Stomach smooth muscle (tissue), 2 donors: Measurements from ENCODE around the gene TP53BP2.

Experiments
- H3K27ac ChIP-seq: one replicate; pipeline ENCODE4 v1.7.0; 2013; ENCODE audit warnings: mild to moderate bottlenecking, low read length, inconsistent platforms
- H3K27me3 ChIP-seq, 2 donors: one replicate each; pipeline ENCODE4 v1.7.0; 2013; ENCODE audit warnings: low read length in 2 of 2; ENCODE audit not compliant: insufficient read depth in 2 of 2, control insufficient read depth in 1 of 2
- H3K36me3 ChIP-seq, 2 donors: one replicate each; pipeline ENCODE4 v1.7.0; 2013; ENCODE audit warnings: low read length in 2 of 2; ENCODE audit not compliant: control insufficient read depth in 2 of 2, insufficient read depth in 2 of 2
- H3K4me1 ChIP-seq: one replicate; pipeline ENCODE4 v1.7.0; 2013; ENCODE audit warnings: low read length; ENCODE audit not compliant: control insufficient read depth, insufficient read depth
- H3K4me3 ChIP-seq, 2 donors: one replicate each; pipeline ENCODE4 v1.7.0; 2013; ENCODE audit warnings: low read length in 2 of 2
- H3K9ac ChIP-seq, 2 donors: one replicate each; pipeline ENCODE4 v1.7.0; 2013; ENCODE audit warnings: low read length in 2 of 2, mild to moderate bottlenecking in 1 of 2
- H3K9me3 ChIP-seq, 2 donors: one replicate each; pipeline ENCODE4 v1.7.0; 2013; ENCODE audit warnings: low read length in 2 of 2; ENCODE audit not compliant: control insufficient read depth in 2 of 2
- donor health status: healthy.
- donor health status: Pancreatic carcinoma.

The TP53BP2 gene

DNA sequence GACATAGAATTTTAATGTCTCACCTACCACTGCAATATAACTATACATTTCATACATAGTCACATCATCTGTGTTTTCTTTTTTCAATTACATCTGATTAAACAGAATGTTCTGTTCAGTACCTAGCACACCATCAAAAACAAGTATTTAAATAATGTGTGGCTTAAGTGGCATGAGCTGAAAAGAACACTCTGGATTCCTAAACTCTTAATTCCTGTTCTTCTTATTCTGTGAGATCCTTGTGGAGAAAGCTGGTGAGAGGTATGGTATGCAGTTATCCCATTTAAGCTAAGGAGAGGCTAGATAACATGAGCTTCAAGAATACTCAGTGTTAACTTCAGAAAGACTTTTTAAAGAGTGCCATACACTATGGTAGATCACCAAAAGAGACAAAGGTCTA lies 5.5 kb downstream of the TP53BP2 start:
- H3K27ac ChIP-seq, result no peak overlapping the region
- no peaks in the 10 kb centered on the region for H3K27me3 ChIP-seq
- H3K4me1 ChIP-seq, result peaks cover 7% of the 10 kb centered on the region
- H3K9ac ChIP-seq, result no peak overlapping the region
- no peak overlapping the region for H3K4me3 ChIP-seq
- H3K9me3 ChIP-seq, result no peaks in the 10 kb centered on the region
- H3K36me3 ChIP-seq, result no peaks in the 10 kb centered on the region

DNA sequence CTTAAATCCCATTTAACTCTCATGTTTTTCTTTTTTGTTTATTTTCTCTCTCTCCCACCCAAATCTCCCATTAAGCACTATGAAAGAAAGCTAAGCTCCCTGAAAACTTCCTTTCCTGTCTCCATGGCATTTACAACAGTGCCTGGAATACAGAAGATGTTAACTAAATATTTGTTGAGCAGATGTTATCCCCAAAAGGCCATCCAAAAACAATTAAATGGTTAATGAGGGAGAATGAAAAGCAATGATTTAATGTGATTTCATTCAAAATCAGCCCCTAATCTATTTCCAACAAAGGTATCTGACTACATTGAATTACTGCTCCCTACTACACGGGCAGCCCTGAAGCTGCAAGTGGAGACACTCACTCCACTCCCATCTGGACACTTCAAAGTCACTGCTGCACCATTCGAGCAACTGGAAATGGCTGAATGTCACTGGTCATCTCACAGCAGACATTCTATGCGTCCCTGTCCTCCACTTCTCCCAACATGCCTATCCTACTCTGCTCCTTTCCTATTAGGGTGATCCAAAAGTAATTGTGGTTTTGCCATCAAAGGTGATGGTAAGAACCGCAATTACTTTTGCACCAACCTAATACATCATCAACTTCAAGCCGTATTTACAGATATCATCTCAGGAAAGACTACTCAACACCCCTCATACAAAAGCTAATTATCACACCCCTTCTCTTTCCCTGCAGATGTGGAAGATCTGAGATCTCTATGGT lies 7.5 kb downstream of the TP53BP2 start:
- H3K9ac ChIP-seq, result no peak overlapping the region
- no peaks in the 10 kb centered on the region for H3K9me3 ChIP-seq
- no peak overlapping the region for H3K27ac ChIP-seq
- peaks cover 9% of the 10 kb centered on the region for H3K4me1 ChIP-seq
- H3K27me3 ChIP-seq, result no peaks in the 10 kb centered on the region
- no peaks in the 10 kb centered on the region for H3K36me3 ChIP-seq
- no peak overlapping the region for H3K4me3 ChIP-seq

DNA sequence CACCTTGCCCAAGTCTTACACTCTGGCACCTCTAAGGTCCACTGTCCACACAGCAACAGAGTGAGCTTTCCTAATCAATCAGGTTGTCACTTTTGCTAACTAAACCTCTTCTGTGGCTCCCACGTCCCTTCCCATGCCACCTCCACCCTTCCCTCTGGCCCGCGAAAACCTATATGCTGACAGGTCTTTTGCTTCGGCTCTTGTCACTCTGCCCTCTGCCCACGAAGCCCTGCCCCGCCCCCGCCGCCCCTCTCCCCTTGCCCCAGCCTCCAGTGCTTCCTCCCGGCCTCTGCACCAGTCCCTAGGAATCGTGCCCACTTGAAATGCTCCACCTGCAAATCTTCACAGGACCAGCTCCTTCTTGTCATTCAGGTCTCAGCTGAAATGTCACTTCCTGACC lies 8.1 kb downstream of the TP53BP2 start:
- no peaks in the 10 kb centered on the region for H3K36me3 ChIP-seq
- peaks cover 10% of the 10 kb centered on the region for H3K4me1 ChIP-seq

DNA sequence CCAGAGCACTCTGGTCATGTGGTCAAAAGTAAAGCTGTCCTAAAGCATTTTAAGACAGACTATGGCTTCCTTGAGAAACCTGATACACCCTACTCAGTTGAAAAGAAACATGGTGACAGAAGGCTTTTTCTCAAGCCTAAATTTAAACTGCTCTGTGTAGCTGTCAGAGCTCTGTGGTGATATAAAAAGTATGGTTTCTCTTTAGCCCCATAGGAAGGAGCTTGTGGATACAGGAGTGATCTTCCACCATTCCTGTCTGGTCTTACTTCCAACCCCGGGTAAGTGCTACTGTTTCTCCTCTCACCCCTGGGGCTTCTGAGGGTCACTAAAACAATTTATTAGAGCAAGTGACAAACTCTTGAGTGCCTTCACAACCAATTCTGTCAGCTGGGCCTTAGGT lies 8.5 kb downstream of the TP53BP2 start:
- H3K9ac ChIP-seq, result no peak overlapping the region
- H3K27ac ChIP-seq, result no peak overlapping the region
- peaks cover 13% of the 10 kb centered on the region for H3K4me1 ChIP-seq
- H3K27me3 ChIP-seq, result no peaks in the 10 kb centered on the region
- H3K36me3 ChIP-seq, result no peaks in the 10 kb centered on the region
- no peaks in the 10 kb centered on the region for H3K9me3 ChIP-seq
- H3K4me3 ChIP-seq, result no peak overlapping the region

More for the DNA sequence above, 8.1 kb downstream of the TP53BP2 start:
- Histone ChIP-seq H3K27ac (no peak overlapping the region), H3K9ac (no peak overlapping the region), H3K9me3 (no peaks in the 10 kb centered on the region), H3K27me3 (no peaks in the 10 kb centered on the region), H3K4me3 (no peak overlapping the region)

DNA sequence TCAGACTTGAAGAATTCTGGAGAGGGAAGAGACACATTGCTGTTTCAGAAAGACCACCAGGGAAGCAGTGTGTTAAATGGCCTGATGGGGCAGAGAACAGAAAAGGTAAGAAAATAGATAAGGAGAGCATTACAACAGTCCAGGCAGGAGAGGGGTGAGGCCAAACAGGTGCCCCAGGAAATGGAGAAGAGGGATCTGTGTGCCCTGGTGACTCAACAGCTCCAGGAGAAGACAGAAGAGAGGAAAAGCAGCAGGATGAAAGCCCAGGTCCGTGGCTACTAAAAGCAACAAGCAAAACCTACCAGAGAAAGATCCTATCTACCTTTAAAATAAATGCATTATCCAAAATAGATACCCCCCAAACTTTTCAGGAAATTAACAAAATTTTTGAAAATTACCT lies 9.2 kb downstream of the TP53BP2 start:
- H3K27me3 ChIP-seq, result no peaks in the 10 kb centered on the region
- no peak overlapping the region for H3K4me3 ChIP-seq
- no peak overlapping the region for H3K27ac ChIP-seq
- H3K9ac ChIP-seq, result no peak overlapping the region
- H3K4me1 ChIP-seq, result peaks cover 13% of the 10 kb centered on the region
- no peaks in the 10 kb centered on the region for H3K36me3 ChIP-seq
- no peaks in the 10 kb centered on the region for H3K9me3 ChIP-seq

DNA sequence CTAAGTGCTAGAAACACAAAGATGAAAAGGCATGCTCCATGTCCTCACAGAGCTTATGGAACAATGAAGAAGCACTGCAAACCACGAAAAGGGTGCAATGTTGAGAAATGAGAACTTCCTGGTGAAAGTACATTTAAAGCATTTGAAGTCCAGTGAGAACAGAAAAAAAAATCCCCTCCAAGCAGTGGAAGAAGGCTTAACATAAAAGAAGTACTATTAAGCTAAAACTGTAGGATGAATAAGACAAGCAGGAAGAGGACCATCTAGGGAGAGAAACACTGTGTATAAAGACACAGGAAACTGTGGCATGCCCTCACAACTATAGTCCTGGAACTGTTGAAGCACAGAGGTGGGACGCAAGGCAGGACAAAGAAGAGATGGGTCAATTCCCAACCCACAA lies 10.0 kb downstream of the TP53BP2 start:
- Histone ChIP-seq H3K4me3 (no peak overlapping the region), H3K36me3 (no peaks in the 10 kb centered on the region), H3K9ac (no peak overlapping the region), H3K4me1 (peaks cover 13% of the 10 kb centered on the region), H3K27me3 (no peaks in the 10 kb centered on the region), H3K9me3 (no peaks in the 10 kb centered on the region), H3K27ac (peak overlapping the region; percentile 2)

DNA sequence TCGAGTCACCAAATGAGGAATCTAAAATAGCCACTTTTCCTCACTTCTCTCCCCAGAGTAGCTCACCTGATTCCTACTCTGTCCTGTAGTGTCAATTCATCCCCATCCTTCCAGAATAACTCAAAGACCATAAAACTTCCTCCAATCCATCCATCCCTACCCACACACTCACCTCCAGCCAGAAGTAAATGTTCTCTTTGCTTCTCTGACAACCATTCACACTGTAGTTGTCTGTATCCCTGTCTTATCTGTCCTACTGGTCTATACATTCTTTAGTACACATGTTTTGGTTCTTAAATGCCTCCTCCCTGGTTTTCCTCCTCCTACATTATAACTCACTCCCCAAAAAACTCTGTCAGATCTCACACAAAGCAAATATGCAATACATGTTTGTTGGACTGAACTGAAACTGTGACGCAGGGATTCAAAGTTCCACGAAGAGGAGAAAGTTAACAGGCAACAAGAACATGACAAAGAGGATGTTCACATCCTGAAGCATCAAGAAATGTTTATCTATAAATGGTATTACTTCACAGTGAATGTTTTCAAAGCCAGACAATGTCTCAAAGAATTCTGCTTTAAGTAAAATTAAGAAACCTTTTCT lies 11.0 kb downstream of the TP53BP2 start:
- no peaks in the 10 kb centered on the region for H3K27me3 ChIP-seq
- H3K27ac ChIP-seq, result peak overlapping the region; percentile 2
- no peaks in the 10 kb centered on the region for H3K9me3 ChIP-seq
- H3K9ac ChIP-seq, result no peak overlapping the region
- H3K4me3 ChIP-seq, result no peak overlapping the region
- peaks cover 13% of the 10 kb centered on the region for H3K4me1 ChIP-seq
- H3K36me3 ChIP-seq, result no peaks in the 10 kb centered on the region

DNA sequence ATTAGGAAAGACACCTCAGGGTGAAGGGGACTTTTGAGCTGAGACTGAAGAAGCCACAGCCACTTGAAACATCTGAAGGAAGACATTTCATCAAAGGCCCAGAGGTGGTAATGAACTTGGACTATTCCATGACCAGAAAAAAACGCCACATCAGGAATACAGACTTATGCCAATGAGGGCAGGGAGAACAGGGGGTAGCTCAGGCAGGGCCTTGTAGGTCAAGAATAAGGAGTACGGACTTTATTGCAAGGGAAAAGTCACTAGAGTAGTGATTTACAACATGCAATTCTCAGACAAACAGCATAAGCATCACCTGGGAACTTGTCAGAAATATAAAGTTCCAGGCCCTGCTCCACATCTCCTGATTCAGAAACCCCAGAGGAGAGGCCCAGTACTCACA lies 11.8 kb downstream of the TP53BP2 start:
- H3K9me3 ChIP-seq, result no peaks in the 10 kb centered on the region
- H3K4me3 ChIP-seq, result no peak overlapping the region
- H3K27ac ChIP-seq, result peak overlapping the region; percentile 4
- H3K4me1 ChIP-seq, result peaks cover 13% of the 10 kb centered on the region
- H3K36me3 ChIP-seq, result no peaks in the 10 kb centered on the region
- H3K9ac ChIP-seq, result no peak overlapping the region
- no peaks in the 10 kb centered on the region for H3K27me3 ChIP-seq

DNA sequence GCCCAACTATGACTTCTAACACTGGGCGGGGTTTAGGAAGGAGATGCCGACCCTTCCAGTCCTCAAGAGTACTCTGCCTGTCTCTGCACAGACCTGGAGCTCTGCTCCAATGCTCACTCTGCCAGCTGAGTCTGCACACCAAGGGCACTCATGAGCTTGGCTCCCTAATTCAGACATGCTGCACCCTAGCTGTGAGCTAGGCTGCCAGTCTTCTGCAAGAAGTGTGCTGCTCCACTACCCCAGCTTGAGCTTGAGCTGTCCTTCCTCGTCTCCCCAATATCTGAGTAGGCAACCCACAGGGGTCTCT lies 13.2 kb downstream of the TP53BP2 start:
- peak overlapping the region in 1 of 2 donors; percentile 9 for H3K4me3 ChIP-seq
- no peaks in the 10 kb centered on the region for H3K27me3 ChIP-seq
- no peak overlapping the region for H3K9ac ChIP-seq
- no peaks in the 10 kb centered on the region for H3K9me3 ChIP-seq
- no peaks in the 10 kb centered on the region for H3K36me3 ChIP-seq
- peaks cover 9% of the 10 kb centered on the region for H3K4me1 ChIP-seq
- H3K27ac ChIP-seq, result peak overlapping the region; percentile 26

DNA sequence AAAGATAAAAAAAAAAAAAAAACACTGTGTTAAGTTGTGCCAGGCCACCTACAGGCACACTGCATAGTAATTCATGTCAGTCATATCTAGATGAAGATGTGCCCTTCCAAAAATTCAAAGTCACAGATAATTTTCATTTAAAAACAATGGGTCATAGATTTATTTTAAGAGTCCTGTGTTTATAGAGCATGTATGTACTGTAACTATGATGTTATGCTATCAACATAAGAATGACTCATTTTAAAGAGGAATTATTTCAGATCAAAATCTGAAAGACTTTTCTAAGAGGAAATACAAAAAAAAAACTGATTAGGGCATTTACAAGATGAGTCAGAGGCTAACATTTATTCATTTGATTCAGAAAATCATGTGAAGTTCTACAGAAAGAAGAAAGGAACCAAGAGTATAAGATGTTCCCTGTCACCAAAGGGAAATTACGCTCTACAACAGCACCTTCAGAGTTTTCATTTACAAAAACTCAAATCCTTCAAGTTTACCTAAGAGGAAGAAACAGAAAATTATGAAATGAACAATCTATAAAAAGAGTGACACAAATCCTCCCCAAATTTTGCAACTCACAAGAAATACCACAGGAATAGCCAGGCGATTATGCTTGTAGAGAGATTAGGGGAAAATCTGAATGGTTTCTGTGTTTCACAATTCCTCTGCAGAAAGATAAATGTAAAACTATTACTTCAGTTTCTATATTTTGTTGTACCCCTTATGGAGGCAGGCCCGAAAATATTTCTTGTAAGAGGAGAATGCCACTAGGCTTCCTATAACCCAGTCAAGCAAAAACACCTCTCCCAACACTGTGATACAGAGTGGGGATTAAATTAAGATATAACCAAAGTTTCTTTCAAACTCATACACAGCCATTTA lies 13.8 kb downstream of the TP53BP2 start:
- H3K9me3 ChIP-seq, result no peaks in the 10 kb centered on the region
- peaks cover 9% of the 10 kb centered on the region for H3K4me1 ChIP-seq
- peak overlapping the region; percentile 26 for H3K27ac ChIP-seq
- no peaks in the 10 kb centered on the region for H3K27me3 ChIP-seq
- H3K9ac ChIP-seq, result no peak overlapping the region
- no peak overlapping the region for H3K4me3 ChIP-seq
- H3K36me3 ChIP-seq, result no peaks in the 10 kb centered on the region
